ENCODE results near the gene TUT1. TPM values are rescaled to one million over a fixed set of nuclear protein-coding genes. Genes with fewer than 3 reads are reported as not detected.

Gene TUT1
- polyA plus RNA-seq, 2 donors, result 9.0 to 15.2 TPM

DNA sequence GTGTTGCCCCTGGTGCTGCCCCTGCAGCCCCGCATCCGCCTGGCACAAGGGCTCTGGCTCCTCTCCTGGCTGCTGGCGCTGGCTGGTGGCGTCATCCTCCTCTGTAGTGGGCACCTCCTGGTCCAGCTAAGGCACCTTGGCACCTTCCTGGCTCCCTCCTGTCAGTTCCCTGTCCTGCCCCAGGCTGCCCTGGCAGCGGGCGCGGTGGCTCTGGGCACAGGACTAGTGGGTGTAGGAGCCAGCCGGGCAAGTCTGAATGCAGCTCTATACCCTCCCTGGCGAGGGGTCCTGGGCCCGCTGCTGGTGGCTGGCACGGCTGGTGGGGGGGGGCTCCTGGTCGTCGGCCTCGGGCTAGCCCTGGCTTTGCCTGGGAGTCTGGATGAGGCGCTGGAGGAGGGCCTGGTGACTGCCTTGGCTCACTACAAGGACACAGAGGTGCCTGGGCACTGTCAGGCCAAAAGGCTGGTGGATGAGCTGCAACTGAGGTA lies 22.0 kb upstream of the TUT1 start:
- Histone ChIP-seq H3K36me3 (ENCODE audit: control insufficient read depth in 2 of 2, insufficient read depth in 2 of 2, low read length in 1 of 2) (peaks cover 0 to 26% of the 10 kb centered on the region in 2 donors), H3K27me3 (ENCODE audit: control insufficient read depth in 1 of 2, insufficient read depth in 2 of 2, low read length in 2 of 2) (no peaks in the 10 kb centered on the region), H3K4me3 (ENCODE audit: low read depth in 1 of 2, low read length in 2 of 2) (no peak overlapping the region), H3K9me3 (ENCODE audit: control insufficient read depth in 2 of 2, insufficient read depth in 1 of 2, low read depth in 1 of 2, low read length in 1 of 2) (no peaks in the 10 kb centered on the region), H3K27ac (ENCODE audit: low read depth in 2 of 2, low read length in 1 of 2) (peak overlapping the region; percentile 88 to 97), H3K4me1 (ENCODE audit: control insufficient read depth in 2 of 2, insufficient read depth in 2 of 2, low read length in 1 of 2) (peaks cover 7 to 17% of the 10 kb centered on the region in 2 donors)
- WGBS, 2 donors, result 33 to 40% methylated on average over 13 to 15 of the region's 15 CpGs

DNA sequence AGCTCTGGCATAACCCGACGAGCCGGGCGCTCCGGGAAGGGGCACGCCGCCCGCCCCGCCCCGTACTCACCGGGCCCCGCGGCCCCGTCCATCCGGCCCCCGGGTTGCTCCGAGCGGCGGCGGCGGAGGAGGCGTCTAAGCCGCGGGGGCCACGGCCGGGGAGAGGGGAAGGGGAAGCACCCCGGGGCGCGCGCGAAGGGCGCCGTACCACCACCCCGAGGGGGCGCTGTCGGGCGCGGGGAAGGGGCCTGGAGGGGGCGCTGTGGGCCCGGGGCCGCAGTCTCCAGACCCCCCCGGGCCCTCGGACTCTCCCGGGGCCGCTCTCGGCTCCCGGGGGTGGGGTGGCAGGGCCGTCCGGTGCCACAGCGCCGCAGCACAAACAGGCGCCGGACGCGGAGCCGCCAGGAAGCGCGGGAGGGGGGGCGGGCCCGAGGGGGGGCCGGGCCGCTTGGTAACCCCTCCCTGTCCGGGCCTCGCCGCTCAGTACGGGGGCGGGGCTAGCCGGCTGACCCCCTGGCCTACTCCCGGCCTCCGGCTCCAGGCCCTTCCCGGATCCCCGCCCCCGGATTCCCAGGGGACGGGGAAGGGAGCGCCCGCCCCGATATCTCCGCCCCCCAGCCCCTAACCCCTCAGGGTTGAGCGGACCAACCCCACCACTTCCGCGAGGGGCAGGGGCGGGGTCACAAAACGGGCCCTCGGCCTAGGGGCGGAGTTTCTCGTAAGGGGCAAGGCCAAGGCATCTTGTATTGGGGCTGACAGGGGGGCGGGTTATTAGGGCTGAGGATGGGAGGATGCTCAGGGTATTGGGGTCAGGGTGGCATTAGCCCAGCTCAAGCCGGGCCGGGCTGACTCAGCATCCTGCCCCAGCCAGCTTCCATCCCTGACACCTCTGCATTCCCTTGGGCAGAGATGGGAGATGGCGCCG lies 21.3 kb upstream of the TUT1 start, which contains the start of the genes EML3 and ROM1:
Gene EML3, minus strand, starts transcription at position 410 of the 925 bp plus-strand sequence. Its CDS starts 318 bp downstream, at position 92.
Gene ROM1, plus strand, starts transcription at position 892 of the 925 bp plus-strand sequence. Its CDS starts 25 bp downstream, at position 917.
- Histone ChIP-seq H3K4me1 (ENCODE audit: control insufficient read depth in 2 of 2, insufficient read depth in 2 of 2, low read length in 1 of 2) (peaks cover 7 to 17% of the 10 kb centered on the region in 2 donors), H3K27me3 (ENCODE audit: control insufficient read depth in 1 of 2, insufficient read depth in 2 of 2, low read length in 2 of 2) (no peaks in the 10 kb centered on the region), H3K27ac (ENCODE audit: low read depth in 2 of 2, low read length in 1 of 2) (peak within 1 kb of the TSS; percentile 88 to 97), H3K9me3 (ENCODE audit: control insufficient read depth in 2 of 2, insufficient read depth in 1 of 2, low read depth in 1 of 2, low read length in 1 of 2) (no peaks in the 10 kb centered on the region), H3K4me3 (ENCODE audit: low read depth in 1 of 2, low read length in 2 of 2) (peak within 1 kb of the TSS; percentile 74 to 75), H3K36me3 (ENCODE audit: control insufficient read depth in 2 of 2, insufficient read depth in 2 of 2, low read length in 1 of 2) (peaks cover 0 to 30% of the 10 kb centered on the region in 2 donors)
- 1 to 2% methylated on average over 62 to 91 of the region's 91 CpGs for WGBS, 2 donors

DNA sequence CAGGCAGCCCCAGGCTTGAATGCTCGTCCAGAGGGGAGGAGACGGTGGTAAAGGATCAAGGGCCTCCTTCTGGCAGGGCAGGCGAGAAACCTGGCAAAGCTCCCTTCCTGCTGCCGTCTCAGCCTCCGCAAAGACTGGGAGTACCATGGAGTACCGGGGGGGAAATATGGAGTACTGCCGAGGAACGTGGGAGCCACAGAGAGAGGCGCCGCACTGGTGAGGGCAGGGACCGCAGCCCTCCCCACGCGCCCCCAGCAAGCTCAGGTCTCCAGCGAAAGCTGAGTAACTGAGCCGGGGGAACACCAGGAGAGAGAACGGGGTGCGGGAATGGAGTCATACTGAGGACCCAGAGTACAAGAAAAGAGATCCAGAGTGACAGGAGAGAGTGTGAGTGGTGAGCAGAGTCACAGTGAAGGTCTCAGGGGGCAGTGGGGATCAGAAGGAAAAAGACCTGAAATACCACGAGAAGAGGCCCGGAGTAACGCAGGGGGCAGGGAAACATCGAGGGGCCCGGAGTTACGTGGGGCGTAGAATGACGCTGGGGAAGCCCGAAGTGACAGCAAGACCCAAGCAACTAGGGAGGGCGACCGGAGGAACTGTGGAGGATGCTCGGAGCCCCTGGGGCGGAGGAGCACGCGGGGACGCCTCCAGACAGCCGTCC lies 20.5 kb upstream of the TUT1 start:
- Histone ChIP-seq H3K27me3 (ENCODE audit: control insufficient read depth in 1 of 2, insufficient read depth in 2 of 2, low read length in 2 of 2) (no peaks in the 10 kb centered on the region), H3K9me3 (ENCODE audit: control insufficient read depth in 2 of 2, insufficient read depth in 1 of 2, low read depth in 1 of 2, low read length in 1 of 2) (no peaks in the 10 kb centered on the region), H3K4me1 (ENCODE audit: control insufficient read depth in 2 of 2, insufficient read depth in 2 of 2, low read length in 1 of 2) (peaks cover 7 to 17% of the 10 kb centered on the region in 2 donors), H3K36me3 (ENCODE audit: control insufficient read depth in 2 of 2, insufficient read depth in 2 of 2, low read length in 1 of 2) (peaks cover 0 to 28% of the 10 kb centered on the region in 2 donors), H3K27ac (ENCODE audit: low read depth in 2 of 2, low read length in 1 of 2) (peak overlapping the region; percentile 88 to 97), H3K4me3 (ENCODE audit: low read depth in 1 of 2, low read length in 2 of 2) (peak overlapping the region; percentile 74 to 75)
- WGBS, 2 donors, result 0 to 1% methylated on average over 34 of the region's 34 CpGs

DNA sequence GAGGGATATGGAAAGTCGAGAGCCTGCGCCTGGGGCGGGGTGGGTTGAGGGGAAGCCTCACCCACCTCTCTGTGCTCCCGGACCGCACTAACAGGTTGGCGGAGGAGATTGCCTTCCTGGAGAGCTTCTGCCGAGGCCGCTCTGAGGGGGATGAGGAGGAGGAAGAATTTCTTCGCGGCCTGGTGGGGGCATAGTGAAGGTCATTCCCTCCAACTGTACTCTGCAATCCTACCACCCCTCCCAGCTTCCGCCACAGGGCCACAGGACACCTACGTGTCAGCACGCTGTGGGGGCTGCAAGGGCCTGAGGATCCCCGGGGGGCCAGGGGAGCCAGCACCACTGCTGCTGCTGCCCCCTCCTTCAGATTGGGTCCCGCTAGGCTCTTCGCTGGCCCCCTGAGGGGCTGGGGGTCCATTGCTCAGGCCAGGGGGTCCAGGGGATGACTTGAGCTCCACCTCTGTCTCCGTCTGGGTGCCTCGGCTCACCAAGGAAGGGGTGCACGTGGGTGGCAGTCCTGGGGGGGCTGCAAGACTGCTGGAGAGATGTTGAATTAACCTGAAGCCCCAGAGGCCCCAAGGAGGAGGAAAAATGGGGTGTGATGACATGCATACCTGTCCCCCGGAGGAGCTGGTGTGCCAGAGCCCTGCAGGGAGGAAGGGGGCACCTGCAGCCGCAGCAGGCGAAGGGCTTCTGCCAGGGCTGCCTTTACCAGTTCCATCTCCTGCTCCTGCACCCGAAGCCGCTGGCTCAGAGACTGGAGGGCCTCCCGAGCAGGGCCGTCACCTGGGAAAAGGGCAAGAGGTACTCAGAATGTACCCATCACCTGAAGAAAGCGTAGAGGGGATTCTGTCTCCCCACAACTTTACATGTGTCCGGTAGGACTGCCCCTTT lies 19.7 kb upstream of the TUT1 start:
- H3K4me3 ChIP-seq (ENCODE audit: low read depth in 1 of 2, low read length in 2 of 2), result peak overlapping the region; percentile 74 to 75
- H3K4me1 ChIP-seq (ENCODE audit: control insufficient read depth in 2 of 2, insufficient read depth in 2 of 2, low read length in 1 of 2), result peaks cover 7 to 17% of the 10 kb centered on the region in 2 donors

DNA sequence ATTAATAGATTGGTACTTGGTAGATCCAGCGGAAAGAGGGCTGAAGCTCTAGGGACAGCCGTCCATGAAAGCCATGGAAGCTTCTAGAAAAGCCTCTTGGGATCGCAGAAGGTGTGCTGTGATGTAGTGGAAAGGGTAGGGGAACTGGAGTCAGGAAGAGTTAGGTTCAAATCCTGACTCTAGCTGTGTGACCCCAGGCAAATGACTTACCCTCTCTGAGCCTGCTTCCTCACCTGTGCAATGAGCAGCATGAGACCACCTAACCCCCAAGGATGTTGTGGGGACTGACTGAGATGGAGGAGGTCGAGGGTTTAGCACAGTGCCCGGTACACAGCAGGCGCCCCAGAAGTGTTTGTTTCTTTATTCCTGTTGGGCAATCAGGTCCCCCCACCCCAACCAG lies 19.1 kb upstream of the TUT1 start:
- no peaks in the 10 kb centered on the region for H3K27me3 ChIP-seq (ENCODE audit: control insufficient read depth in 1 of 2, insufficient read depth in 2 of 2, low read length in 2 of 2)
- 87 to 92% methylated on average over 6 of the region's 6 CpGs for WGBS, 2 donors
- no peaks in the 10 kb centered on the region for H3K9me3 ChIP-seq (ENCODE audit: control insufficient read depth in 2 of 2, insufficient read depth in 1 of 2, low read depth in 1 of 2, low read length in 1 of 2)
- peaks cover 3 to 31% of the 10 kb centered on the region in 2 donors for H3K36me3 ChIP-seq (ENCODE audit: control insufficient read depth in 2 of 2, insufficient read depth in 2 of 2, low read length in 1 of 2)
- H3K27ac ChIP-seq (ENCODE audit: low read depth in 2 of 2, low read length in 1 of 2), result no peak overlapping the region
- peaks cover 7 to 17% of the 10 kb centered on the region in 2 donors for H3K4me1 ChIP-seq (ENCODE audit: control insufficient read depth in 2 of 2, insufficient read depth in 2 of 2, low read length in 1 of 2)
- no peak overlapping the region for H3K4me3 ChIP-seq (ENCODE audit: low read depth in 1 of 2, low read length in 2 of 2)

More for the DNA sequence above, 19.7 kb upstream of the TUT1 start:
- H3K27me3 ChIP-seq (ENCODE audit: control insufficient read depth in 1 of 2, insufficient read depth in 2 of 2, low read length in 2 of 2), result no peaks in the 10 kb centered on the region
- no peaks in the 10 kb centered on the region for H3K9me3 ChIP-seq (ENCODE audit: control insufficient read depth in 2 of 2, insufficient read depth in 1 of 2, low read depth in 1 of 2, low read length in 1 of 2)
- peaks cover 0 to 25% of the 10 kb centered on the region in 2 donors for H3K36me3 ChIP-seq (ENCODE audit: control insufficient read depth in 2 of 2, insufficient read depth in 2 of 2, low read length in 1 of 2)
- 63 to 64% methylated on average over 28 of the region's 28 CpGs for WGBS, 2 donors
- peak overlapping the region; percentile 88 to 97 for H3K27ac ChIP-seq (ENCODE audit: low read depth in 2 of 2, low read length in 1 of 2)

DNA sequence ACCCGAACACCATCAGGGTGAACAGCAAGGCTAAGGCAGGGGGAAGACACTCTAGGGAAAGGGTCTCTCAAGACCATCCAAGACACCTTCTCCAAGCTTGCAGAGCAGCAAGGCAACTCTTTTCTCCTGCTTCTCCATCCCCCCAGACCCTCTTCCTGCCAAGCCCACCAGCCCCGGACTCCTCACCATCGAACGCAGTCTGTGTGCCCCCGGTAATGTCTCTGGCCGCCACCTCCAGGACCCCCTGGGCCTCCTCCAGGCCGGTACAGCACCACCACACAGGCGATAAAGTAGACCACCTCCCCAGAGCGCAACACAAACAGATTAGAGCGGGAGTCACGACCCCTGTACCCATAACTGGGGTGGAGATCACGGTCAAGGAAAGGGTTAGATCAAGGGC lies 17.5 kb upstream of the TUT1 start:
- WGBS, 2 donors, result 93 to 94% methylated on average over 12 of the region's 12 CpGs
- Histone ChIP-seq H3K27me3 (ENCODE audit: control insufficient read depth in 1 of 2, insufficient read depth in 2 of 2, low read length in 2 of 2) (no peaks in the 10 kb centered on the region), H3K4me3 (ENCODE audit: low read depth in 1 of 2, low read length in 2 of 2) (no peak overlapping the region), H3K36me3 (ENCODE audit: control insufficient read depth in 2 of 2, insufficient read depth in 2 of 2, low read length in 1 of 2) (peaks cover 5 to 36% of the 10 kb centered on the region in 2 donors), H3K4me1 (ENCODE audit: control insufficient read depth in 2 of 2, insufficient read depth in 2 of 2, low read length in 1 of 2) (peaks cover 7 to 17% of the 10 kb centered on the region in 2 donors), H3K27ac (ENCODE audit: low read depth in 2 of 2, low read length in 1 of 2) (peak overlapping the region in 1 of 2 donors; percentile 56), H3K9me3 (ENCODE audit: control insufficient read depth in 2 of 2, insufficient read depth in 1 of 2, low read depth in 1 of 2, low read length in 1 of 2) (no peaks in the 10 kb centered on the region)

DNA sequence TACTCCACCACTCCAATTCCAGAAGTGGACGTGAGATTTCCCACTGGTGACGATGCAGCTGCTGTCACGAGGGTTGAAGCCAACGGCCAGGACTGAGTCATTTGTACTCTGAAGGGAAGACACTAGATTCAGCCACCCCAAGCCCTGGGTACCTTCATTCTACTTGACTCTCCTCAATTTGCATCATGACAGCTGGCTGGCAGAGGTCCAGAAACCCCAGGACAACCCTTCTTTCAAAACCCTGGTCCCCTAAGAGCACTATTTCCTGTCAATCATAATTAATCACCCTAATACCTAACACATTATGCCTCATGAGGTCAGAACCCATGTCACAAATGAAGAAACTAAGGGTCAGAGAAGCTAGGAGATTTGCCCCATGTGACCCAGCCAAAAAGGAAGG lies 16.4 kb upstream of the TUT1 start:
- Histone ChIP-seq H3K4me3 (ENCODE audit: low read depth in 1 of 2, low read length in 2 of 2) (no peak overlapping the region), H3K9me3 (ENCODE audit: control insufficient read depth in 2 of 2, insufficient read depth in 1 of 2, low read depth in 1 of 2, low read length in 1 of 2) (no peaks in the 10 kb centered on the region), H3K4me1 (ENCODE audit: control insufficient read depth in 2 of 2, insufficient read depth in 2 of 2, low read length in 1 of 2) (peaks cover 7 to 11% of the 10 kb centered on the region in 2 donors), H3K36me3 (ENCODE audit: control insufficient read depth in 2 of 2, insufficient read depth in 2 of 2, low read length in 1 of 2) (peaks cover 5 to 36% of the 10 kb centered on the region in 2 donors), H3K27ac (ENCODE audit: low read depth in 2 of 2, low read length in 1 of 2) (peak overlapping the region in 1 of 2 donors; percentile 76), H3K27me3 (ENCODE audit: control insufficient read depth in 1 of 2, insufficient read depth in 2 of 2, low read length in 2 of 2) (no peaks in the 10 kb centered on the region)
- 68 to 73% methylated on average over 4 of the region's 4 CpGs for WGBS, 2 donors

DNA sequence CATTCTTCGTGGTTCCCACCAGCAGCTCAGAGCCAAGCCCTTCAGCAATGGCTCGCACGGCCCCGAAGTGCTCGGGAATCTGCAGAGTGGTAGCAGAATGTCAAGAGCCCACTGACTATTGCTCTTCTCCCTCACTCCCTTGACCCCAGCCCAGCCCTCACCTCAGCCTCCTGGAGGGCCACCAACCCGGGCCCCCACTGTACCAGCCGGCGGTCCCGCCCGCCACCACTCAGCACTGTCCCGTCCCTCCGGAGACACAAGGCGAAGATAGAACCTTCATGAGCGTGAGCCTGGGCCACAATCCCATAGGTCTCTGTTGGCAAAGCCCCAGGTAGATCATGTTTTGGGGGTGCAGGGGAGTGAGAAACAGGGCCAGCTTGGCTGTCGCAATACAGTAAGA lies 14.6 kb upstream of the TUT1 start:
- WGBS, 2 donors, result 96 to 97% methylated on average over 15 of the region's 15 CpGs
- H3K9me3 ChIP-seq (ENCODE audit: control insufficient read depth in 2 of 2, insufficient read depth in 1 of 2, low read depth in 1 of 2, low read length in 1 of 2), result no peaks in the 10 kb centered on the region
- peak overlapping the region in 1 of 2 donors; percentile 34 for H3K27ac ChIP-seq (ENCODE audit: low read depth in 2 of 2, low read length in 1 of 2)
- H3K4me1 ChIP-seq (ENCODE audit: control insufficient read depth in 2 of 2, insufficient read depth in 2 of 2, low read length in 1 of 2), result peaks cover 4 to 5% of the 10 kb centered on the region in 2 donors
- H3K27me3 ChIP-seq (ENCODE audit: control insufficient read depth in 1 of 2, insufficient read depth in 2 of 2, low read length in 2 of 2), result no peaks in the 10 kb centered on the region
- H3K36me3 ChIP-seq (ENCODE audit: control insufficient read depth in 2 of 2, insufficient read depth in 2 of 2, low read length in 1 of 2), result peaks cover 5 to 36% of the 10 kb centered on the region in 2 donors
- no peak overlapping the region for H3K4me3 ChIP-seq (ENCODE audit: low read depth in 1 of 2, low read length in 2 of 2)

All from esophagus (tissue), 2 donors.